ENCODE results near the gene SLA2. TPM values are rescaled to one million over a fixed set of nuclear protein-coding genes. Genes with fewer than 3 reads are reported as not detected.
"Not testable (repeated sequence)": the region's sequence is repeated elsewhere in the genome, so short reads cannot be mapped to it uniquely, and the experiment has no call there.

SLA2 gene
- total RNA-seq, 1 donor from 2014 or later, result 0.18 TPM

DNA sequence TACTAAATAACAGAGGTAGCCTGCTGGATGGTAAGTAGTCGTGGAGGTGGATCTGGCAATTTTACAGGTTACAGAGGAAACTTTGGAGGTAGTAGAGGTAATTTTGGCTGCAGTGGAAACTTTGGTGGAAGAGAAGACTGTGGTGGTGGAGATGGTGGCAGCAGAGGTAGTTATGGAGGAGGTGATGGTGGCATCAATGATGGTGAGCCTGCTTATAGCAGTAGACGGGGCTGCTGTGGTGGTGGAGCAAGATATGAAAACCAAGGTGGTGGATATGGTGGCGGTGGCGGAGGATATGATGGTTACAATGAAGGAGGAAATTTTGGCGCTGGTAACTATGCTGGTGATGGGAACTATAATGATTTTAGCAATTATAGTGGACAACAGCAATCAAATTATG is 25.1 kb downstream of the SLA2 start:
- Mint-ChIP-seq H3K27me3 (ENCODE audit: low read depth) (no peaks in the 10 kb centered on the region), H3K4me1 (no peaks in the 10 kb centered on the region), H3K36me3 (no peaks in the 10 kb centered on the region), H3K4me3 (no peak overlapping the region), H3K27ac (no peak overlapping the region), H3K9me3 (no peaks in the 10 kb centered on the region)
- no peak for DNase-seq (ENCODE audit: low spot score in 2 of 2, unreplicated experiment in 2 of 2)
- TF ChIP-seq, protein P1, sequence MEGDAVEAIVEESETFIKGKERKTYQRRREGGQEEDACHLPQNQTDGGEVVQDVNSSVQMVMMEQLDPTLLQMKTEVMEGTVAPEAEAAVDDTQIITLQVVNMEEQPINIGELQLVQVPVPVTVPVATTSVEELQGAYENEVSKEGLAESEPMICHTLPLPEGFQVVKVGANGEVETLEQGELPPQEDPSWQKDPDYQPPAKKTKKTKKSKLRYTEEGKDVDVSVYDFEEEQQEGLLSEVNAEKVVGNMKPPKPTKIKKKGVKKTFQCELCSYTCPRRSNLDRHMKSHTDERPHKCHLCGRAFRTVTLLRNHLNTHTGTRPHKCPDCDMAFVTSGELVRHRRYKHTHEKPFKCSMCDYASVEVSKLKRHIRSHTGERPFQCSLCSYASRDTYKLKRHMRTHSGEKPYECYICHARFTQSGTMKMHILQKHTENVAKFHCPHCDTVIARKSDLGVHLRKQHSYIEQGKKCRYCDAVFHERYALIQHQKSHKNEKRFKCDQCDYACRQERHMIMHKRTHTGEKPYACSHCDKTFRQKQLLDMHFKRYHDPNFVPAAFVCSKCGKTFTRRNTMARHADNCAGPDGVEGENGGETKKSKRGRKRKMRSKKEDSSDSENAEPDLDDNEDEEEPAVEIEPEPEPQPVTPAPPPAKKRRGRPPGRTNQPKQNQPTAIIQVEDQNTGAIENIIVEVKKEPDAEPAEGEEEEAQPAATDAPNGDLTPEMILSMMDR (IDR thresholded peaks at IDR 0.05; ENCODE audit: unreplicated experiment), result no peak

DNA sequence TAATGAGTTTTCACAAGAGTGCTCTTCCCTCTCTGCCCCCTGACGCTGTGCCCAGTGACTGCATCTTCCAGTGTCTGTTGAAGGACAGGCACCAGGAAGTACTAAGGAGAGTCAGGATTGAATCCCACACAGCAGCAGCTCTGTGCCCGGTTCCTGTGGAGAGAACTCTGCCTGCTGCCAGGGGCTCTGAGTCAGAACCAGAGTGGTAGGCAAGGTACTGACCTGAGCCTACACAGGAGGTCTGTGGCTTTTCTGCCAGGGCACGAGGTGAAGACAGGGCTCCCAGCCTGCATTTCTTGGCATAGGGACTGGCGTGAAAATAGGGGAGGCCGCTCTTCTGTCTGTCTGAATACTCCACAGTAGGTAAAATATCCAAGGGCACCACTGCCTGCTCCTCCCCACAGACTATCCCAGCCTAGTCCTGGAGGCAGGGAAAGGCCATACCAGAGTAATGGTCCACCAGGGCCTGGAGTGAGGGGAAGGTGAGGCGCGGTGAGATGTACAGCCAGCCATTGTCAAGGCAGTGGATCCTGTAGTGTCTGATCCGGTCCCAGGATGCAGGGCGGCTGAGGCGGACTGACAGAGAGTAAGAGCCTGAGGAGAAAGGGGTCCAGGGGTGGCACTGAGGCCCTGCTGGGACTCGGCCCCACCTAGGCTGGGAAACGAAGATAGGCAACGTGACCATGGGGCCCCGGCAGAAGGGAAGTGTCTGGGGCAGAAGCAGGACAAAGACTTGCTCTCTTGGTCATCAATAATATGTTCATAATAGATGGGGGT is 31.0 kb downstream of the SLA2 start:
- no peak overlapping the region for H3K4me3 Mint-ChIP-seq
- H3K4me1 Mint-ChIP-seq, result no peaks in the 10 kb centered on the region
- peaks cover 10% of the 10 kb centered on the region for H3K36me3 Mint-ChIP-seq
- no peaks in the 10 kb centered on the region for H3K27me3 Mint-ChIP-seq (ENCODE audit: low read depth)
- TF ChIP-seq, protein P1 (IDR thresholded peaks at IDR 0.05; ENCODE audit: unreplicated experiment), result no peak
- DNase-seq (ENCODE audit: low spot score in 2 of 2, unreplicated experiment in 2 of 2), result no peak
- H3K27ac Mint-ChIP-seq, result no peak overlapping the region
- H3K9me3 Mint-ChIP-seq, result no peaks in the 10 kb centered on the region

DNA sequence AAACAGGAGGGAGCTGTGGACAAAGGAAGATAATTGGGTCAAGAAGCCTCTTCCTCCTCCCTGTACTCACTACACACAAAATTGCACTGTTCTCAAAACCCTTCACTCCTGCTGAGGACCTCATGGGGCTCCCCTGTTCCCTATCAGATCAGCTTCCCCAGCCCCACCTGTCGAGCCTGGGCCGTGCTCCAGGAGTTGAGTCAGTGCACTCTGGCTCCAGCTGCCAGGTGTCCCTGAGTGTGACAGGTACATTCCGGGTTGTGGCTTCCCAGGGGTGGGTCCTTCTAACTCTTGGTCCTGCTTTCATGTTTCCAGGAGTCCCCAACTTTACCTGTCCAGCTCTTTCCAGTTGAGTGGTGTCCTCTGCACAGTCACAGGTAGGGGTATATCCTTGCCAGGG is 32.0 kb downstream of the SLA2 start:
- no peaks in the 10 kb centered on the region for H3K27me3 Mint-ChIP-seq (ENCODE audit: low read depth)
- H3K36me3 Mint-ChIP-seq, result peaks cover 10% of the 10 kb centered on the region
- no peak for DNase-seq (ENCODE audit: low spot score in 2 of 2, unreplicated experiment in 2 of 2)
- no peak overlapping the region for H3K27ac Mint-ChIP-seq
- H3K9me3 Mint-ChIP-seq, result no peaks in the 10 kb centered on the region
- TF ChIP-seq, protein P1 (IDR thresholded peaks at IDR 0.05; ENCODE audit: unreplicated experiment), result no peak
- H3K4me3 Mint-ChIP-seq, result no peak overlapping the region
- no peaks in the 10 kb centered on the region for H3K4me1 Mint-ChIP-seq

DNA sequence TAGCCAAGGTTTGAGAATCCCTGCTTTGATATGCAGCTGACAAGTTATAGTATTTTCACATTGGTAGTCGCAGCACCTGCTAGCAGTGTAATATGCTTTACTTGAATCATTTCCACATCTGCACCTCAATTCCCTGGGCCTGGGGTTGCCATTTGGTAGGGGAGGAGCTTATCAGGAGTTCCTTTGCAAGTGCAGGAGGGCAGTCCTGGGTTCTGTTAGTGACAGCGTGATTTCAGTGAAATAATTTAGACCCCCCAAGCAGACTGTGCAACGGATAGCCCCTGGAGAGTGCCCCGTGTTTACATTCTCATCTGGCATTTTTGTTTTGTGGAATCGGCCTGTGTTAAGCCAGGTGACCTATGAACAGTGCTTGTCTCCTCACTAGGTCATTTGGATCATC is 34.4 kb downstream of the SLA2 start:
- Mint-ChIP-seq H3K36me3 (peaks cover 10% of the 10 kb centered on the region), H3K27me3 (ENCODE audit: low read depth) (no peaks in the 10 kb centered on the region), H3K9me3 (no peaks in the 10 kb centered on the region), H3K4me1 (peaks cover 8% of the 10 kb centered on the region), H3K27ac (no peak overlapping the region), H3K4me3 (no peak overlapping the region)
- DNase-seq (ENCODE audit: low spot score in 2 of 2, unreplicated experiment in 2 of 2), result no peak
- TF ChIP-seq, protein P1 (IDR thresholded peaks at IDR 0.05; ENCODE audit: unreplicated experiment), result no peak

DNA sequence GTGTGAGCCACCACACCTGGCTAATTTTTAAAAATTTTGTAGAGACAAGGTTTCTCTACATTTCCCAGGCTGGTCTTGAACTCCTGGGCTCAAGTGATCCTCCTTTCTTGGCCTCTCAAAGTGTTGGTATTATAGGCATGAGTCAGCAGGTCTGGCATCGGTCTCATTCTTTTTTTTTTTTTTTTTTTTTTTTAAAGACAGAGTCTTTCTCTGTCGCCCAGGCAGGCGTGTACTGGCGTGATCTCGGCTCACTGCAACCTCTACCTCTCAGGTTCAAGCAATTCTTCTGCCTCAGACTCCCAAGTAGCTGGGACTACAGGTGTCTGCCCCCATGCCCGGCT is 37.6 kb downstream of the SLA2 start:
- not testable (repeated sequence) for H3K36me3 Mint-ChIP-seq; H3K9me3 Mint-ChIP-seq; H3K4me3 Mint-ChIP-seq; H3K27ac Mint-ChIP-seq; H3K27me3 Mint-ChIP-seq (ENCODE audit: low read depth); DNase-seq (ENCODE audit: low spot score in 2 of 2, unreplicated experiment in 2 of 2)
- H3K4me1 Mint-ChIP-seq, result peaks cover 16% of the 10 kb centered on the region

DNA sequence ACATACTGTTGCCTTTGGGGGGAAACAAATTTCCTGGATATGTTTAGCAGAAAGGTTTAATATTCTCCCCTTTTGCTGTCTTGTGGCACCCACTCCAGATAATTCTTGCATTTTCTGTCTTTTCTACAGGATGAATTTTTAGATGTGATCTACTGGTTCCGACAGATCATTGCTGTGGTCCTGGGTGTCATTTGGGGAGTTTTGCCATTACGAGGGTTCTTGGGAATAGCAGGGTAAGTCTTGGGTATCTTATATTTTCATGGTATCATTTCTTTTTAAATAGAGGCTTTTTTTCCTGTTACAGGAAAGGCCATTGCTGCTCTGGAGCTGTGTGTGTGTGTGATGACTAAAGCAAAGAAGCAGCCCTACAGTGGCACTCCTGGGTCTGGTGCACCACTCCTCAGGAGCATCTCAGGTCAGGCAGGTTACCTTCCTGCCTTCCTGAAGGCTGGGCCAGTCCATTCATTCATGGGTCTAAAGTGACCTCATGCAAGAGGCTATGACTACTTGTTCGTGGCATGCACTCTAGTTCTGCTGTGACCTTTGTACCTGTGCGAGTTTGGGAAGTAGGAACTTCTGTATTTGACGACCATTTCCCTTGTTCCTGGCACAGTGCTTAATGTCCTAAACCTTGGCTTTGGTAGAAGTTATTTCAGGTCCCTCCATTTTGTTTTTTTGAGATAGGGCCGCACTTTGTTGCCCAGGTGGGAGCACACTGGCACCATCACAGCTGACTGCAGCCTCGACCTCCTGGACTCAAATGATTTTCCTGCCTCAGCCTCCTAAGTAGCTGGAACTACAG is 38.2 kb downstream of the SLA2 start:
- peak overlapping the region; percentile 98 for H3K4me3 Mint-ChIP-seq
- no peak for DNase-seq (ENCODE audit: low spot score in 2 of 2, unreplicated experiment in 2 of 2)
- H3K36me3 Mint-ChIP-seq, result peaks cover 8% of the 10 kb centered on the region
- peaks cover 16% of the 10 kb centered on the region for H3K4me1 Mint-ChIP-seq
- peaks cover 2% of the 10 kb centered on the region for H3K27me3 Mint-ChIP-seq (ENCODE audit: low read depth)
- H3K9me3 Mint-ChIP-seq, result no peaks in the 10 kb centered on the region
- H3K27ac Mint-ChIP-seq, result no peak overlapping the region
- TF ChIP-seq, protein P1 (IDR thresholded peaks at IDR 0.05; ENCODE audit: unreplicated experiment), result no peak

Data from mesothelial cell of epicardium (in vitro differentiated cells).